ENCODE measurements around the gene ZMYND11. TPM values are rescaled to one million over a fixed set of nuclear protein-coding genes. Genes with fewer than 3 reads are reported as not detected.

ZMYND11 gene
- total and polyA plus RNA-seq, 9 of the 15 experiments (the other 6 are each of a cell fraction or from before 2014, with no cell fraction given) = 2.7 to 13.8 (median 8.8) TPM

DNA sequence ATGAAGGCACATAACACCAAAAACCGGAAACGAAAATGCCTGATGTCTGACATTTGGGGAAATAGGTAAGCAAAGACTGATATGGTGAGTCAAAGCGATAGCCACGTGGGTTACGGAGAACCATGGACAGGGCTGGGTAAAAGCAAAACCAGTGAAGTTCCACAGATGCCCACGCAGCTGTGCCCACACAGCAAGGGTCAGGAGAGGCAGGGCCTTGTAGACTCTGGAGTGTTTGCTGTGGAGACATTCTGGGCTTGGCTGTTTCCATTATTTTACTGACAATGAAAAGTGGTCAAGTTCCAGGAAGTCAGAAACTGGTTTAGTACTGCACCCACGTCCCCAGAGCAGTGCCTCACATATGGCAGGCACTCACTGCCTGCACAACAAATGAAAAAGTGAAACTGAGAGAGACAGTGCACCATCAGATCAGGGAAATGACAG lies 148.7 kb downstream of the ZMYND11 start (continued):
- TF ChIP-seq HNRNPK (IDR thresholded peaks at IDR 0.05; ENCODE audit: low read depth, low read length, poor library complexity, severe bottlenecking) (no peak), NFIC (IDR thresholded peaks at IDR 0.05) (no peak)

DNA sequence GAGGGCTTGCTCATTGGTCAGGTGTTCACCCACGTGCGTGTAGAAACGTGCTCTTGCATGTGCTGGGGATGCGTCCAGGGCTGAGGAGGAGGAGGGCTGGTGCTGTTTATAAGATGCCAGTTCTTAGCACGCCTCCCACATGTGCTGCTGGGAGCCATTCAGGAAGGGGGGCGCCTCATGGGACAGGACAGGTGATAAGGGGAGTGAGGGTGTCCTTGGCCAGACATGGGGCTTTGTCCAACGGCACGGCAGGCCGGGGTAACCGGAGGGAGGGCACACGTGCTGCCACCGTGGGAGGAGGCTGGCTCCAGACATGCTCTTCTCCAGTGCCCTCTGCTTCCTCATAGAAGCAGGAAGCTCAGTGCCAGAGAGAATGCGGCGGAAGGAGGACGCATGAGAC lies 150.0 kb downstream of the ZMYND11 start:
- in situ Hi-C loops (cut with MboI) = no loop called here
- intact Hi-C loops (cut with micrococcal nuclease) = no loop called here
- ChIA-PET POLR2A (no interaction called here), CTCF (ENCODE audit: low intra/inter-chr PET ratio) (no interaction called here)
- H3K9ac ChIP-seq (ENCODE audit: insufficient read depth in 1 of 2, low read depth in 2 of 2, low read length in 2 of 2) = no peak overlapping the region; a peak in 1 of 4 replicates
- no peaks in the 10 kb centered on the region for H3K4me1 ChIP-seq (replicated peaks in 1 of 2; ENCODE audit: control insufficient read depth in 2 of 2, insufficient read depth in 2 of 2, low read length in 2 of 2)
- H3K4me3 ChIP-seq = no peak overlapping the region
- no peaks in the 10 kb centered on the region for H3K9me1 ChIP-seq (ENCODE audit: control insufficient read depth, insufficient read depth, low read length)
- no peaks in the 10 kb centered on the region for H3K9me3 ChIP-seq (replicated peaks; ENCODE audit: control insufficient read depth, insufficient read depth, low read depth, low read length)
- DNase-seq (ENCODE audit: extremely low read depth in 1 of 4, low spot score in 3 of 4) = no peak
- H3K27me3 ChIP-seq (ENCODE audit: control insufficient read depth in 2 of 2, insufficient read depth in 2 of 2, low read length in 2 of 2) = peaks cover 54 to 80% of the 10 kb centered on the region in 2 experiments
- FAIRE-seq = no peak
- no TSS peak for BruUV-seq (replicated peaks)
- 1% methylated on average over 15 of the region's 15 CpGs for WGBS (ENCODE audit: insufficient coverage, low coverage, missing lambda C conversion rate)
- no peak for ATAC-seq
- H3K79me2 ChIP-seq (ENCODE audit: control insufficient read depth, insufficient read depth, low read length) = no peaks in the 10 kb centered on the region
- H2AFZ ChIP-seq (ENCODE audit: low read depth, low read length) = no peak overlapping the region
- TF ChIP-seq ZNF184 (CRISPR knock-in tag; IDR thresholded peaks at IDR 0.05) (no peak), KLF13 (tag; IDR thresholded peaks at IDR 0.05; ENCODE audit: borderline replicate concordance, low read depth) (no peak), ZNF766 (CRISPR knock-in tag; conservative IDR thresholded peaks at IDR 0.05) (no peak), ZNF707 (CRISPR knock-in tag; conservative IDR thresholded peaks at IDR 0.05) (no peak), ZNF444 (CRISPR knock-in tag; IDR thresholded peaks at IDR 0.05) (no peak), FOXK2 (conservative IDR thresholded peaks at IDR 0.05 in 1 of 2, IDR thresholded peaks at IDR 0.05 in 1 of 2; ENCODE audit: low read depth in 2 of 2) (no peak), ZNF79 (CRISPR knock-in tag; IDR thresholded peaks at IDR 0.05; ENCODE audit: low read depth) (no peak), XRCC5 (IDR thresholded peaks at IDR 0.05; ENCODE audit: low read depth, low read length) (no peak), SOX6 (IDR thresholded peaks at IDR 0.05) (no peak)
- TF ChIP-seq, protein P1, sequence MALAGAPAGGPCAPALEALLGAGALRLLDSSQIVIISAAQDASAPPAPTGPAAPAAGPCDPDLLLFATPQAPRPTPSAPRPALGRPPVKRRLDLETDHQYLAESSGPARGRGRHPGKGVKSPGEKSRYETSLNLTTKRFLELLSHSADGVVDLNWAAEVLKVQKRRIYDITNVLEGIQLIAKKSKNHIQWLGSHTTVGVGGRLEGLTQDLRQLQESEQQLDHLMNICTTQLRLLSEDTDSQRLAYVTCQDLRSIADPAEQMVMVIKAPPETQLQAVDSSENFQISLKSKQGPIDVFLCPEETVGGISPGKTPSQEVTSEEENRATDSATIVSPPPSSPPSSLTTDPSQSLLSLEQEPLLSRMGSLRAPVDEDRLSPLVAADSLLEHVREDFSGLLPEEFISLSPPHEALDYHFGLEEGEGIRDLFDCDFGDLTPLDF (CRISPR knock-in tag; IDR thresholded peaks at IDR 0.05) = no peak
- TF ChIP-seq, protein P2, sequence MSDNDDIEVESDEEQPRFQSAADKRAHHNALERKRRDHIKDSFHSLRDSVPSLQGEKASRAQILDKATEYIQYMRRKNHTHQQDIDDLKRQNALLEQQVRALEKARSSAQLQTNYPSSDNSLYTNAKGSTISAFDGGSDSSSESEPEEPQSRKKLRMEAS (CRISPR knock-in tag; IDR thresholded peaks at IDR 0.05) = no peak
- TF ChIP-seq, protein P3, sequence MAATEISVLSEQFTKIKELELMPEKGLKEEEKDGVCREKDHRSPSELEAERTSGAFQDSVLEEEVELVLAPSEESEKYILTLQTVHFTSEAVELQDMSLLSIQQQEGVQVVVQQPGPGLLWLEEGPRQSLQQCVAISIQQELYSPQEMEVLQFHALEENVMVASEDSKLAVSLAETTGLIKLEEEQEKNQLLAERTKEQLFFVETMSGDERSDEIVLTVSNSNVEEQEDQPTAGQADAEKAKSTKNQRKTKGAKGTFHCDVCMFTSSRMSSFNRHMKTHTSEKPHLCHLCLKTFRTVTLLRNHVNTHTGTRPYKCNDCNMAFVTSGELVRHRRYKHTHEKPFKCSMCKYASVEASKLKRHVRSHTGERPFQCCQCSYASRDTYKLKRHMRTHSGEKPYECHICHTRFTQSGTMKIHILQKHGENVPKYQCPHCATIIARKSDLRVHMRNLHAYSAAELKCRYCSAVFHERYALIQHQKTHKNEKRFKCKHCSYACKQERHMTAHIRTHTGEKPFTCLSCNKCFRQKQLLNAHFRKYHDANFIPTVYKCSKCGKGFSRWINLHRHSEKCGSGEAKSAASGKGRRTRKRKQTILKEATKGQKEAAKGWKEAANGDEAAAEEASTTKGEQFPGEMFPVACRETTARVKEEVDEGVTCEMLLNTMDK (IDR thresholded peaks at IDR 0.05; ENCODE audit: borderline replicate concordance, insufficient read depth, low read depth, low read length, poor library complexity, severe bottlenecking) = no peak
- TF ChIP-seq, protein P4, sequence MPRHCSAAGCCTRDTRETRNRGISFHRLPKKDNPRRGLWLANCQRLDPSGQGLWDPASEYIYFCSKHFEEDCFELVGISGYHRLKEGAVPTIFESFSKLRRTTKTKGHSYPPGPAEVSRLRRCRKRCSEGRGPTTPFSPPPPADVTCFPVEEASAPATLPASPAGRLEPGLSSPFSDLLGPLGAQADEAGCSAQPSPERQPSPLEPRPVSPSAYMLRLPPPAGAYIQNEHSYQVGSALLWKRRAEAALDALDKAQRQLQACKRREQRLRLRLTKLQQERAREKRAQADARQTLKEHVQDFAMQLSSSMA (CRISPR knock-in tag; IDR thresholded peaks at IDR 0.05) = no peak
- H3K4me2 ChIP-seq (ENCODE audit: insufficient read depth, low read length) = no peak overlapping the region
- H3K36me3 ChIP-seq (ENCODE audit: control insufficient read depth, insufficient read depth, low read length) = no peaks in the 10 kb centered on the region
- no peak overlapping the region for H3K27ac ChIP-seq (ENCODE audit: extremely low read depth, low read depth, low read length)
- H4K20me1 ChIP-seq (replicated peaks; ENCODE audit: control insufficient read depth, insufficient read depth, low read length) = peaks cover 3% of the 10 kb centered on the region; the same call in 1 of the 2 replicates

Measured in K562 (cell line).